ENCODE results near the gene OSM.
A peak's percentile ranks its signal among the peaks of the same experiment; 100 is the strongest.

OSM gene

GRCh38 chr22:30297991-30298701, 31.5 kb upstream of the OSM start:
- DNase-seq (ENCODE audit: low spot score), result no peak

- DNase-seq (ENCODE audit: low spot score), result no peak
Observed at GRCh38 chr22:30297276-30297990, 30.8 kb upstream of the OSM start.

DNA sequence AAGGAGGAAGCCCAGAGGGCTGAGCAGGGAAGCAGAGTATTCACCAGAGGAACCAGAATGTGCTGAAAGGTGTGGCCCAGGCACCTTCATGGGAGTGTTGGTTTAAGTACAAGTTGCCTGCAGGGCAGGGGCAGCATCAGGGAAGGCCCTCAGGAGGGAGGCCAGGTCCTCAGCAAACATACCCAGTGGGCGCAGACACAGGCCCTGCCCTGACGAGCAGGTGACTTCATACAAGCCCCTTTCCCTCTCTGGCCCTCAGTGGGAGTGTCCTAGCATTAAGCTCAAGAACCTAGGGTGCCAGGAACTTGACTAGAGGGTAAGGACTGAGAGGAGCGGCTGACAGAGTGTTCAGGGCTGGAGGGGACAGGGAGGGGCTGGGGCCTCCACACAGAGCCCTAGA, 30.2 kb upstream of the OSM start:
- DNase-seq (ENCODE audit: low spot score), result no peak

DNA sequence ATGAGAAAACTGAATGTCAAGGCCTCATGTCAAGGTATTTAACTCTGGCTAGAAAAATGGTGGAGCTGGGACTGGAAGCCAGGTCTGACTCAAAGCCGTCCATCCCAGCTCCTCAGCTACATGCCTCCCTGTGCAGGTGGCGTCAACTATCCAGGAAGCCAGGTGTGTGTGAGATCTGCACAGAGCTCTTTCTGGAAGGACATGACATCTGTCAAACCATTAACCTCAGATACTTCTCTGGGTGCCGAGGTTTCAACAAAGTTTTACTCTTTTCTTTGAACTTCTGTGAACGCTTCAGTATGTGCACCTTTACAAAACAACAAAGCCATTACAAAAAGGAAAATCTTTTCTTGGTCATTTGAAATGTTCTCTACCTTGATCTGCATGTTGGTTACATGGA, 29.7 kb upstream of the OSM start:
- DNase-seq (ENCODE audit: low spot score), result no peak

- DNase-seq (ENCODE audit: low spot score), result no peak
Observed at GRCh38 chr22:30295576-30295975, 28.9 kb upstream of the OSM start.

DNA sequence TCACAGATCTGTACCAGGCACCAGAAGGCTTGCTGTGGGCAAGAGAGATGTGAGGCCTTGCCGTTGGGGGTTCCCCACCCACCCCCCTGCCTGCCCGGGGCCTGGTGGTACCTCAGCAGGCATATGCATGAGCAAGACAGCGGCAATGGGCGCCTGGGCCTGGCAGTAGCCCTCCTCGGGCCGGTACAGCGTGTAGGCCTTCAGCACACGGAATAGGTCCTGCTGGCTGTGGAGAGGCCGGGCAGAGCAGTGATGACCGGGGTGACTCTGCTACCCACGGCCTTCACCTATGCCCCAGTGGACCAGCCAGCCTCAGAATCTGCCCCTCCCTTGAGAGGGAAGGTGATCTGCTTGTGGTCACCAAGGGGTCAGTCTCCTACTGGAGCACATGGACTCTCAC, 28.2 kb upstream of the OSM start:
- DNase-seq (ENCODE audit: low spot score), result no peak

- DNase-seq (ENCODE audit: low spot score), result no peak
Observed at GRCh38 chr22:30294066-30294465, 27.4 kb upstream of the OSM start.

GRCh38 chr22:30293026-30293425, 26.4 kb upstream of the OSM start:
- no peak for DNase-seq (ENCODE audit: low spot score)

GRCh38 chr22:30292069-30292970, 25.7 kb upstream of the OSM start:
- DNase-seq (ENCODE audit: low spot score), result no peak

- DNase-seq (ENCODE audit: low spot score), result peak; percentile 58
Observed at GRCh38 chr22:30291058-30291892, 24.6 kb upstream of the OSM start.

GRCh38 chr22:30290342-30291057, 23.8 kb upstream of the OSM start:
- DNase-seq (ENCODE audit: low spot score), result peak; percentile 67

- no peak for DNase-seq (ENCODE audit: low spot score)
Observed at GRCh38 chr22:30289980-30290313, 23.3 kb upstream of the OSM start.

DNA sequence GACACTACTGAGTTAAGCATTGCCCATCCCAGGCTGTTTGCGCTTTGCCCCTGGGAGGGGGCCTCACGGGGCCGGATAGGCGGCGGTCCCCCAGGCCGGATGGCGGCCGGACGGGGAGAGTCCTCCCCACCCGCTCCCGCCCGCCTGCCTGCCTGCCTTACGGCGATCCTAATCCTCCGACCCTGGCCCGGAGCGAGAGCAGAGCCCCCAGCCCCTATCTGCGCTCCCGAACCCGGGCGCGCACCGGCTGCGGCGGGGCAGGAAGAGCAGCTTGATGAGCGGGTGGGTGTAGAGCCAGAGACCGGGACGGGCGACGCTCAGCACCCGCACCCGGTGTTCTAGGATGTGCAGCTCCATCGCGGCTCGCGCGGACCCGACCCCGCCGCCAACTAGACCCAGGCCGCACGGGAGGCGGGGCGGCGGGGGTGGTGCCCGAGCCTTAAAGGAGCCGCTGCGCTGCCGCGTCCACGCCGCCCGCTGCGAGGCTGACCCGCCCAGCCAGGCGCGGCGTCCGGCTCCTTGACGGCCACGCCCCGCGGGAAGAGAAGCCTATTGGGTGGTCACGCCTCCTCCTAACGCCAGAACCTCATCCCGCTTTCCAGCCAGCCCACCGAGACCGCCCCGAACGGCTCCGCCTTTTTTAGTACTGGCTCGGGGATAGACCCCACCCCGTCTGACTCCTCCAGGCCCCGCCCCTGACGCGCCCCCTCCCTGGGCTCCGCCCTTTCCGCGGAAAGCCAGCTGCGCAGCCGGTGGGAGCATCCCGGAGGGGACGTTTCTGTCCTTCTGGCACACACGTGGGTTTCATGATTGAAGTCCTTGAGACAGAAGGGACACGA, 22.7 kb upstream of the OSM start, which contains the start of gene CASTOR1:
CASTOR1 (minus strand) TSS at position 365 of the 839 bp plus-strand sequence; CDS start at position 357, 8 bp downstream.
- peak; percentile 99 for DNase-seq (ENCODE audit: low spot score)

DNA sequence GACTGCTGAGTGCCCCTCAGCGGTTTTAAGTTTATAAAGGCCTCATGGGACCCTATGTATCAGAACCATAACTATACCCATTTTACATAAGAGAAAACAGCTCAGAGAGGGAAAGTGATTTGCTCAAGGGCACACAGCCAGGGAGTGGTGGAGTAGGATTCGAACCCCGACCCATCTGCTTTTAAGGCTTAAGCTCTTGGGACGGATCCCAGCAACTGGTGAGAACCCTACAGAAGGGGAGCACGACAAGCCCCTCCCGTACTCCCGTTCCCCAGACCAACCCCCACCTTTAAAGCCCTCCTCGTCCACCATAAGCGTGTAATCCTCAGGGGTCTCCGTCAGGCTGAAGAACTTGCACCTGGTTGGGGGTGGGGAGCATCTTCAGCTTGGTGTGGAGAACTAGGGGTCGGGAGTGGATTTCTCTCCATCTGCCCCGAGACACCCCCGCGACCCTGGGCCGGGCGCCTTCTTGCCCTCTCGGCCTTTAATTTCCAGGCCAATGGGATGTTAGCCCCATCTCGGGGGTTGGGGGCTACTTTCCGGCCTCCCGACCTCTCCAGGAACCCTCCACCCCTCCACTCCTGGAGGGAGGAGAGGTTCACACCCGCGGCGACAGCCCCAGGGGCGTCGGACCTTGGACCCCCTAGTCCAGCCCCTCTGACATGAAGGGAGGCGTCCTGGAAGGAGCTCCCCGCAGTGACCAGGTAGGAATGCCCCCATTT, 21.9 kb upstream of the OSM start:
- DNase-seq (ENCODE audit: low spot score), result no peak

DNA sequence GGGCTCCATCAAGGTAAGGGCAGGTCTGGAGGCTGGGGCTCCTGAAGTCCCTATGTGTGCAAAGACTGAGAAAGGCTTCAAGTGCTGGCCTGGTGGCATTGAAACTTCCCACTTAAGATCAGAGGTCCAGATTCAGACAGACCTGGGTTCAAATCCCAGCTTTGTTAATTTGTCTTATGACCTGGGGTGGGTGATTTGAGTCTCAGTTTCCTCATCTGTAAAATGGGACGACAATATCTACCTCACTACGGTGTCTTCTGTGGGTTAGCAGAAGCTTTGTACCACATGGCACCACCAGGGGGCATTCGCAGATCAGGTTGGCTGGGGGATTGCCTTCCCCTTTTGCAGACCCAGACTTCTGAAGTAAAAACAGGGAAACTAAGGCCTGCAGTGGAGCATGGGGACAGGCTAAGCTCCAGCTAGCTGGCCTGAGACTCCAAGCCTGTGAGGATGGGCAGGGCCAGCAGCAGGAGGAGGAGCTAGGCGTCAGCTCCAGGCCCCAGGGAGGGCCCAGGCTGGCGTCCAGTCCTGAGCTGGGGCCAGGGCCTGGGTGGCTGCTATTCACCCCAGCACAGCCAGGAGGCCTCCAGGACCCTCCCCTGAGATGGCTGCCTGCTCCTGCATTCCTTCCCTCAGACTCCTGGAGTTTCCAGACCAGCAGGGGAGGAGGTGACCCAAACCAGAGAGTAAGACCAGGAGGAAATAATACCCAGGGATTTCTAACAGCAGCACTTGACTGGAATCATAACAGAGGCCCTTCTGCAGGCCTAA, 21.2 kb upstream of the OSM start:
- DNase-seq (ENCODE audit: low spot score), result peak; percentile 95

DNA sequence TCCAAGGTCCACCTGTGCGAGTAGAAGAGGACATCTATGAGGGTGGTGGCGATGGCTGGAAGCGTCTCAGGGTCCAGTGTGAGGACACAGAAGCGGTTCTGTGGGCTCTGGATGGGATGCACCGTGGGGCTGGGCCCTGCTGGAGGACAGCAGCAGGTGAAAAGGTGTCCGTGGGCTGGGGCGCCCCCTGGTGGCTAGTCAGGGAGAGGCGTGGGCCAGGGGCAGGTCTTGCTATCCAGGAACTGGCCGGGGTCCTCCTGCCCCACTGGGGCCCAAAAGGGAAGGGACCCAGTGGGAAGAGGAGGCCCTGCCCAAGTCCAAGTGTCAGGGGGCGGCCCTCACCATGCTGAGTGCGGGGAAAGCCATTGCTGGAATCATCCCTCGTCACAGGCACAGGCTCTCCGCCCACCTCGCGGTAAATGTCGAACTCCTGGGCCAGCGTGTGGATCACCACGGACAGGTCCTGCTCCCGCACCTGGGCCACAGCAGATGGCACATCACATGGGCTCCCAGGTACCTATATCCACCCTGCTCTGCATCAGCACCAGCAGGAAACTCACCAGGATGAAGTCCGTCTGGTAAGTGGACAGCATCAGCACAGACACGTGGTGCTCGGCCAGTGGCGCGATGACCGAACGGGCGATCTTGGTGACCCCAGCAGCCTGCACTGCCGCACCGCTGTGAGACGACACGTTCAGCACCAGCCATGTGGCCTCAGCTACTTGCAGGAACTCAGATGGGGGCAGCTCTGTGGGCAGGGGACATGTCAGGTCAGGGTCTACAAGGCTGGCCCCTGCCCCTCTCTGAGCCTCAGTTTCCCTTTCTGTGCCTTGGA, 20.4 kb upstream of the OSM start:
- peak; percentile 73 for DNase-seq (ENCODE audit: low spot score)

DNA sequence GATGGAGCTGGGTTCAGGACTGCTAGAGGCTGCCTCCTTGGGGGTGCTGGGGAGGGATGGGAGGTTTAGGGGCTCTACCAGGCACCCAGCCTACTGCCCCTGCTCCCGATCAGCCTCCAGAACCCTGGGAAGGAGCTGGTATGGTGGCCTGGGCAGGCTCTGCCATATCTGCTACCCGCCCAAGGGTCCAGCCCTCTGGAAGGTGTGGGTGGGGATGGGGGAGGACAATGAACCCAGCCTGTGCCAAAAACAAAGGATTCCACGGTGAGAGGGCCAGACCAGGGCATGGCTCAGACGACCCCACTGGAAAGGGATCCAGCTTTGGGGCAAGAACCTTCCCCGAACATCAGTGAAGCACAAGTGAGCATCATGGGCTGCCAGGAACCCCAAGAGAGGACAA, 19.7 kb upstream of the OSM start:
- DNase-seq (ENCODE audit: low spot score), result no peak

GRCh38 chr22:30285846-30286200, 19.2 kb upstream of the OSM start:
- DNase-seq (ENCODE audit: low spot score), result no peak
